OCI-LY3 (cell line): ENCODE results near the gene DLGAP3.

Experiments
- H2AFZ ChIP-seq: fragments of 200-600, 300-600 bp; shearing (Covaris generic); 2 replicates; pipeline ENCODE4 v1.6.0; 2014; ENCODE audit warnings: antibody characterized with exemption, low read depth, low read length
- H3K27ac ChIP-seq: fragments of 200-600, 300-600 bp; sonication (generic); 2 replicates; pipeline ENCODE4 v1.5.1; 2014; ENCODE audit warnings: mild to moderate bottlenecking, low read length, moderate library complexity, mixed read lengths
- H3K27me3 ChIP-seq: fragments of 200-600, 300-600 bp; sonication (generic); 2 replicates; pipeline ENCODE4 v1.6.1; 2014; ENCODE audit warnings: low read depth, low read length, mixed read lengths
- H3K36me3 ChIP-seq: fragments of 200-600, 300-600 bp; sonication (generic); replicated peaks from 2 replicates; pipeline ENCODE3; 2014; ENCODE audit warnings: low read depth, low read length, mixed read lengths
- H3K4me1 ChIP-seq: fragments of 300-600, 200-600 bp; sonication (generic); 2 replicates; pipeline ENCODE4 v1.6.1; 2014; ENCODE audit warnings: low read length, mixed read lengths
- H3K4me2 ChIP-seq: fragments of 200-600, 300-600 bp; sonication (generic); 2 replicates; pipeline ENCODE4 v1.6.1; 2014; ENCODE audit warnings: low read length, mixed read lengths
- H3K4me3 ChIP-seq: fragments of 300-600, 200-600 bp; sonication (generic); 2 replicates; pipeline ENCODE4 v1.5.1; 2014; ENCODE audit warnings: antibody characterized with exemption, mild to moderate bottlenecking, low read length, moderate library complexity
- H3K79me2 ChIP-seq: fragments of 300-600, 200-600 bp; shearing (Covaris generic); 2 replicates; pipeline ENCODE4 v1.6.1; 2014; ENCODE audit warnings: mild to moderate bottlenecking, low read length, mixed read lengths
- H3K9ac ChIP-seq: fragments of 300-600, 200-600 bp; shearing (Covaris generic); 2 replicates; pipeline ENCODE4 v1.6.0; 2014; ENCODE audit warnings: mild to moderate bottlenecking, low read length, moderate library complexity
- H3K9me3 ChIP-seq: fragments of 200-600, 300-600 bp; shearing (Covaris generic); 2 replicates; pipeline ENCODE4 v1.6.1; 2014; ENCODE audit warnings: low read length, mixed read lengths; ENCODE audit not compliant: insufficient read depth
- H4K20me1 ChIP-seq: fragments of 200-600, 300-600 bp; sonication (generic); 2 replicates; pipeline ENCODE4 v1.6.1; 2016; ENCODE audit warnings: low read length, mixed read lengths; ENCODE audit not compliant: insufficient read depth
- CTCF ChIP-seq: fragments of 200-600, 300-600 bp; sonication (generic); IDR thresholded peaks from 2 replicates; pipeline ENCODE4 v1.5.1; 2014; ENCODE audit warnings: antibody characterized with exemption, low read length, low read depth
- EZH2phosphoT487 ChIP-seq: fragments of 200-600 bp; shearing (Covaris generic); IDR thresholded peaks from 2 replicates; pipeline ENCODE4 v1.6.1; 2018; ENCODE audit warnings: antibody characterized with exemption, mixed run types, low read depth

Gene DLGAP3

DNA sequence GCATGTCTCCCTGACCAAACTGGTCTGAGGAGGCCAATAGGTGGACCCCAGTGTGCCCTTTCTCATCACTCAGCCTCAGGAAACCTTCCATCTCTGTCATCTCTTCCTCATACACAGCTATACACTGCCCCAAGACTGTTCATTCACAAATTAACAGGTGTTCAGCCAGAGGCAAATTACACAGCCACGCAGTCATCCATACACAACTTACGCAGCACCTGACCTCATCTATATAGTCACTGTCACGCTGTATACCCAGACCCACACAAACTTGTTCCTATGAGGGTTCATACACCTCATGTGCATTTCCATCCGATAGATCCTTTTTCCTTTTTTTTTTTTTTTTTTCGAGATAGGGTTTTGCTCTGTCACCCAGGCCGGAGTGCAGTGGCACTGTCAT, 12.4 kb downstream of the DLGAP3 start:
- TF ChIP-seq CTCF (no peak), EZH2phosphoT487 (no peak)
- H3K27me3 ChIP-seq, result no peaks in the 10 kb centered on the region
- no peak overlapping the region for H3K4me3 ChIP-seq
- no peak overlapping the region for H3K9ac ChIP-seq
- no peak overlapping the region for H3K27ac ChIP-seq
- H3K9me3 ChIP-seq, result no peaks in the 10 kb centered on the region
- peaks cover 32% of the 10 kb centered on the region for H3K4me1 ChIP-seq
- no peak overlapping the region for H3K4me2 ChIP-seq
- no peak overlapping the region for H2AFZ ChIP-seq
- H4K20me1 ChIP-seq, result no peaks in the 10 kb centered on the region
- no peaks in the 10 kb centered on the region for H3K79me2 ChIP-seq
- no peaks in the 10 kb centered on the region for H3K36me3 ChIP-seq

DNA sequence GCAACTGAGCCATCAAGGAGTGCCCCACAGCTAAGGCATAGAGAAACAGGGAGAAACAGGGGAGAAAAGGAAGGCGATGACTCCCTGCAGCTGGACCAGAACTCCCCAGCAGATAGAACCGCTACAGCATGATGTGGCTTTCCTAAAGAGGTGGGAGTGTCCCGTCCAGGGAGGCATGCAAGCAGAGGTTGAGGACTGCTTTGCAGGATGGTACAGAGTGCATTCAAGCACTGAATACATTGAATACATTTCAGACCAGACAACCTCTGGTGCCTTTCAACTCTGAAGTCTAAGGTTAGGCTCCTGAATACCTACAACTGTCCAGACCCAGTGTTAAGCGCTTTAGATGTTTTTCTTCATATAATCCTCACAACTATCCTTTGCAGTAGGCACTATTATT, 13.3 kb downstream of the DLGAP3 start:
- TF ChIP-seq EZH2phosphoT487 (no peak), CTCF (no peak)
- Histone ChIP-seq H3K4me1 (peaks cover 32% of the 10 kb centered on the region), H3K4me2 (no peak overlapping the region)

DNA sequence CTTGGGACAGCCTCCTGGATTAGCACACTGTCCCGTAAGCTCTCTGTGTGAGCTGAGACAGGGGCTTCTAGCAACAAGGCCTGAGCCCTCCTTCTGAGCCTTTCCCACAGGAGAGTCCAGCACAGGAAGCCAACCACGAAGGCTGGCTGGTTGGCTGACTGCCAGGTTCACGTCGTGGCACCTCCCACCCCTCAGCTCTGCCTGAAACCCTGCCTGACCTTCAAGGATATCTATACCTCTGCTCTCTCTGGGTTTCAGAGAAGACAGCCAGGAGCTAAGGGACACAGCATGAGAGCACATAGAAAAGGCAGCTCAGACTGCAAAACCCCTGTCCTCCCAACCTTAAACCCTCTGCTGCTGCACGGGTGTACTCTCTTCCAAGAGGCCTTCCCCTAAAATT, 13.9 kb downstream of the DLGAP3 start:
- Histone ChIP-seq H2AFZ (no peak overlapping the region), H4K20me1 (no peaks in the 10 kb centered on the region), H3K27me3 (no peaks in the 10 kb centered on the region), H3K4me3 (no peak overlapping the region), H3K4me1 (peaks cover 31% of the 10 kb centered on the region), H3K36me3 (no peaks in the 10 kb centered on the region), H3K9me3 (no peaks in the 10 kb centered on the region), H3K79me2 (no peaks in the 10 kb centered on the region), H3K27ac (no peak overlapping the region), H3K9ac (no peak overlapping the region), H3K4me2 (no peak overlapping the region)
- TF ChIP-seq EZH2phosphoT487 (no peak), CTCF (no peak)

More for the DNA sequence above, 13.3 kb downstream of the DLGAP3 start:
- Histone ChIP-seq H3K27me3 (no peaks in the 10 kb centered on the region), H4K20me1 (no peaks in the 10 kb centered on the region), H3K4me3 (no peak overlapping the region), H3K36me3 (no peaks in the 10 kb centered on the region), H3K9ac (no peak overlapping the region), H3K27ac (no peak overlapping the region), H3K9me3 (no peaks in the 10 kb centered on the region), H3K79me2 (no peaks in the 10 kb centered on the region), H2AFZ (no peak overlapping the region)

GRCh38 chr1:34914958-34915357, 14.5 kb downstream of the DLGAP3 start:
- Histone ChIP-seq H3K4me1 (peaks cover 25% of the 10 kb centered on the region), H3K9me3 (no peaks in the 10 kb centered on the region), H3K4me2 (no peak overlapping the region), H3K36me3 (no peaks in the 10 kb centered on the region), H2AFZ (no peak overlapping the region), H3K27me3 (no peaks in the 10 kb centered on the region), H3K27ac (no peak overlapping the region), H4K20me1 (no peaks in the 10 kb centered on the region), H3K9ac (no peak overlapping the region), H3K79me2 (no peaks in the 10 kb centered on the region), H3K4me3 (no peak overlapping the region)
- no peak for TF ChIP-seq EZH2phosphoT487
- TF ChIP-seq CTCF, result no peak
